Hepatocyte (in vitro differentiated cells): ENCODE measurements around the gene TTC6. TPM values are rescaled to one million over a fixed set of nuclear protein-coding genes. Genes with fewer than 3 reads are reported as not detected.
A peak's percentile ranks its signal among the peaks of the same experiment; 100 is the strongest.
"Not testable (repeated sequence)": the region's sequence is repeated elsewhere in the genome, so short reads cannot be mapped to it uniquely, and the experiment has no call there.

Experiments used
- DNase-seq: peaks from one replicate; pipeline ENCODE4 v3.0.0-alpha.2; 2016; ENCODE audit warnings: low spot score
- H2AFZ ChIP-seq: fragments of 200-600 bp; sonication (generic); 2 replicates; pipeline ENCODE4 v1.6.0; 2016; ENCODE audit warnings: antibody characterized with exemption, mild to moderate bottlenecking
- H3K27ac ChIP-seq: fragments of 200-600 bp; sonication (generic); 2 replicates; pipeline ENCODE4 v1.5.1; 2016; ENCODE audit warnings: mild to moderate bottlenecking
- H3K27me3 ChIP-seq: fragments of 200-600 bp; sonication (generic); 2 replicates; pipeline ENCODE4 v1.6.1; 2016
- H3K36me3 ChIP-seq: fragments of 200-600 bp; sonication (generic); replicated peaks from 2 replicates; pipeline ENCODE4 v1.5.1; 2016; ENCODE audit warnings: low read depth; ENCODE audit not compliant: insufficient read depth
- H3K4me1 ChIP-seq: fragments of 200-600 bp; sonication (generic); 2 replicates; pipeline ENCODE4 v1.5.1; 2016; ENCODE audit warnings: mild to moderate bottlenecking, moderate library complexity; ENCODE audit not compliant: insufficient read depth
- H3K4me2 ChIP-seq: fragments of 200-600 bp; sonication (generic); 2 replicates; pipeline ENCODE4 v1.6.0; 2016
- H3K4me3 ChIP-seq: fragments of 200-600 bp; sonication (generic); 2 replicates; pipeline ENCODE4 v1.5.1; 2016; ENCODE audit warnings: mild to moderate bottlenecking
- H3K79me2 ChIP-seq: fragments of 200-600 bp; sonication (generic); 2 replicates; pipeline ENCODE4 v1.6.0; 2017; ENCODE audit warnings: mild to moderate bottlenecking
- H3K9me2 ChIP-seq: fragments of 200-600 bp; sonication (generic); replicated peaks from 2 replicates; pipeline ENCODE4 v1.6.0; 2017; ENCODE audit warnings: mild to moderate bottlenecking; ENCODE audit not compliant: insufficient read depth
- H3K9me3 ChIP-seq: fragments of 200-600 bp; sonication (generic); 2 replicates; pipeline ENCODE4 v1.5.1; 2016; ENCODE audit warnings: low read depth, mild to moderate bottlenecking
- H4K20me1 ChIP-seq: fragments of 200-600 bp; sonication (generic); 2 replicates; pipeline ENCODE4 v1.6.0; 2016; ENCODE audit warnings: mild to moderate bottlenecking; ENCODE audit not compliant: insufficient read depth, poor library complexity, severe bottlenecking
- CTCF ChIP-seq: fragments of 200-600 bp; sonication (generic); IDR thresholded peaks from 2 replicates; pipeline ENCODE4 v1.5.1; 2016; ENCODE audit warnings: antibody characterized with exemption, mild to moderate bottlenecking; ENCODE audit not compliant: poor library complexity
- EZH2 ChIP-seq: fragments of 200-600 bp; sonication (generic); IDR thresholded peaks from 2 replicates; pipeline ENCODE4 v1.6.1; 2016; ENCODE audit warnings: antibody characterized with exemption, mild to moderate bottlenecking, borderline replicate concordance
- EZH2phosphoT487 ChIP-seq: fragments of 200-600 bp; sonication (generic); IDR thresholded peaks from one replicate; pipeline ENCODE4 v1.6.1; 2018; ENCODE audit warnings: antibody characterized with exemption, mild to moderate bottlenecking, low read depth, moderate library complexity; ENCODE audit not compliant: unreplicated experiment, severe bottlenecking
- WGBS: methylation state at CpG from one replicate; pipeline ENCODE4 v1.1.6; 2016; ENCODE audit warnings: low lambda C conversion rate; ENCODE audit errors: missing lambda C conversion rate; 5-methylcytosine and 5-hydroxymethylcytosine counted together
- polyA plus RNA-seq: library from polyadenylated mRNA; unstranded; fragments of >200 nt; fragmentation: Nextera tagmentation; extraction: Ambion mirVana; gene quantifications from 2 replicates; pipeline ENCODE4 v1.2.1, GENCODE V29; 2016
- total RNA-seq: library from RNA; depleted of rRNA; stranded (reverse); fragments of >200 nt; gene quantifications from 2 replicates; pipeline ENCODE4 v1.2.3, GENCODE V29; 2014

Gene TTC6
- total and polyA plus RNA-seq, 2 experiments from 2014 or later, result 6.4 to 20.8 TPM

- Histone ChIP-seq H3K4me1 (peaks cover 4% of the 10 kb centered on the region), H3K9me3 (no peaks in the 10 kb centered on the region), H3K4me2 (no peak overlapping the region), H3K27ac (no peak overlapping the region), H4K20me1 (no peaks in the 10 kb centered on the region), H2AFZ (no peak overlapping the region), H3K36me3 (no peaks in the 10 kb centered on the region), H3K9me2 (no peaks in the 10 kb centered on the region), H3K4me3 (no peak overlapping the region), H3K79me2 (no peaks in the 10 kb centered on the region), H3K27me3 (no peaks in the 10 kb centered on the region)
- no peak for DNase-seq
- no peak for TF ChIP-seq EZH2
- no peak for TF ChIP-seq EZH2phosphoT487
- no peak for TF ChIP-seq CTCF
- WGBS, result 95% methylated on average over 1 of the region's 1 CpG
Observed at GRCh38 chr14:37551119-37551518, 44.3 kb upstream of the TTC6 start.

- H3K9me2 ChIP-seq, result no peaks in the 10 kb centered on the region
- no peak for TF ChIP-seq EZH2
- no peaks in the 10 kb centered on the region for H4K20me1 ChIP-seq
- H3K36me3 ChIP-seq, result no peaks in the 10 kb centered on the region
- DNase-seq, result no peak
- H3K27ac ChIP-seq, result no peak overlapping the region
- H3K9me3 ChIP-seq, result peaks cover 4% of the 10 kb centered on the region
- H2AFZ ChIP-seq, result no peak overlapping the region
- no peaks in the 10 kb centered on the region for H3K79me2 ChIP-seq
- no peak overlapping the region for H3K4me2 ChIP-seq
- no peak overlapping the region for H3K4me3 ChIP-seq
- H3K27me3 ChIP-seq, result no peaks in the 10 kb centered on the region
- H3K4me1 ChIP-seq, result peaks cover 4% of the 10 kb centered on the region
- WGBS, result 94% methylated on average over 1 of the region's 1 CpG
Observed at GRCh38 chr14:37553935-37554550, 41.4 kb upstream of the TTC6 start.

GRCh38 chr14:37555596-37555995 is 39.8 kb upstream of the TTC6 start:
- not testable (repeated sequence) for H3K27me3 ChIP-seq, H3K4me2 ChIP-seq, H3K9me3 ChIP-seq, H3K36me3 ChIP-seq, H3K9me2 ChIP-seq, H3K4me1 ChIP-seq, H3K4me3 ChIP-seq, H3K27ac ChIP-seq, H4K20me1 ChIP-seq, DNase-seq, H2AFZ ChIP-seq
- WGBS, result no CpG with 5 or more reads among the region's 33 CpGs
- H3K79me2 ChIP-seq, result peaks cover 13% of the 10 kb centered on the region

- no peak overlapping the region for H3K27ac ChIP-seq
- H3K9me3 ChIP-seq, result peaks cover 4% of the 10 kb centered on the region
- peaks cover 20% of the 10 kb centered on the region for H3K79me2 ChIP-seq
- H3K4me1 ChIP-seq, result peaks cover 9% of the 10 kb centered on the region
- no peaks in the 10 kb centered on the region for H4K20me1 ChIP-seq
- peak overlapping the region; percentile 0 for H3K4me2 ChIP-seq
- no peaks in the 10 kb centered on the region for H3K9me2 ChIP-seq
- no peak for TF ChIP-seq EZH2
- TF ChIP-seq CTCF, result no peak
- TF ChIP-seq EZH2phosphoT487, result no peak
- H3K4me3 ChIP-seq, result no peak overlapping the region
- no peak overlapping the region for H2AFZ ChIP-seq
- no peaks in the 10 kb centered on the region for H3K27me3 ChIP-seq
- WGBS, result 83% methylated on average over 4 of the region's 4 CpGs
- H3K36me3 ChIP-seq, result no peaks in the 10 kb centered on the region
- no peak for DNase-seq
Observed at GRCh38 chr14:37558740-37559139, 36.7 kb upstream of the TTC6 start.
